Measurements from ENCODE around the gene RPL32.

DNA sequence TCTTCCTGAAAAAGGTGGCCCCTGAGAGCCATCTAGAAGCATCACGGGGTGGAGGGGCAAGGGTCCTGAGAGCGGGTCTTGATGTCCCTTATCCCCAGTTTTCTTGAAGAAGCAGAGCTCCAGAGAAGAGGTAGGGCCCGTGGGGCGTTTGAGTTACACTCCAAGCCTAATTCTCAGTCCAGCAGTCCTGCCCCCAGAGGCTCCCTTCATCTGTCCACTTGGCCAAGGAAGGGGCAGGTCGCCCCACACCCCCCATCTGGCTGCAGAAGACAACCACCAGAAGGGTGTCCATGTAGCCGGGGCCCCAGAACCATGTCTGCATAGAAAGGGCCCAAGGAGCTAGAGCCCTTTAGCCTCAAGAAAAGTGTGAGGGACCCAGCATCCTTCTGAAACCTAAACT, 25.5 kb upstream of the RPL32 start:
- TF ChIP-seq EZH2 (IDR thresholded peaks at IDR 0.05; ENCODE audit: insufficient read depth, poor library complexity, severe bottlenecking): no peak
- no peak for TF ChIP-seq EZH2phosphoT487 (IDR thresholded peaks at IDR 0.05; ENCODE audit: insufficient read depth, low read depth)
